Measurements from ENCODE around the gene DNAH1. TPM values are rescaled to one million over a fixed set of nuclear protein-coding genes. Genes with fewer than 3 reads are reported as not detected.

DNAH1 gene
- total RNA-seq, 2 donors from 2014 or later: 24.3 to 35.4 TPM

DNA sequence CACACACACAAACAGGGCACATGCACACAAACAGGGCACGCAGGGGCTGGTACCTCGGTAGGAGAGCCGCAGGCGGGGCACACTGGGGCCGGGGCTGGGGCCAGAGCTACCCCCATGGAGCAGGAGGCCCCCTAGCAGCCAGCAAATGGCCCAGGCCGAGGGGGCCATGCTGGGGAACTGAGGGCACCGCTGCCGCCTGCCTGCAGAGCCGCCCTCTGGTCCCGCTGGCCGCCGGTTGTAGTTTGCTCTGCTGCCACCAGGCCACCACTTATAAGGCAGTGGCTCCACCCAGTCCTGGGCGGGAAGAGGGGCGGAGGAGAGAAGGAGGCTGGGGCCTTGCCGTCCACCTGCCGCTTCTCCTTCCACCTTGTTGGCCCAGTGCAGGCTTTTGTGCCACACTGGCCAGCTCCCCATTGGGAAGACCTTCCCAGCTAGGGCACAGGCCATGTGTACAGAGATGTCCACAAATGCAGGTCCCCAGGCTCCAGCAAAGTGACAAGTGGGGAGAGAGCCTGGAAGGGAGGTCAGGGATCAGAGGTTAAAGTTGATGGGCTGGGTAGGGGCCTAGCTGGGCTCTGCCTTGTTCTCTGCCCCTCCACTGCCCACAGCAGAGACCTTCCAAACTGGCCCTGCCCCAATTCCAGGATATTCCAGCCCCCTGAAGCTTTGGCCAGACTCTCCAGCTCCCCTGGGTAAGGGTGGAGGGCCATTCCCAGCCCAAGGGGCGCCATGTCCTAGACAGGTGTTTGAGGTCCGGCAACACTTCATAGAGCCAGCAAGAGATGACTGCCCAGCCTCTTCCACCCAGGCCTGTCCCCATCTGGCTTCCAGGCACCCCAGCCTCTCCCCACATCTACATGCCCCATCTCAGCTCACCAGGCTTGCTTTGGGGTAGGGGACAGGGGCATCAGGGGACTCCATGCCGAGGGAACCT, 129.0 kb downstream of the DNAH1 start, which contains the start of gene SEMA3G:
Gene SEMA3G (minus strand): TSS at position 244 of the 934 bp plus-strand sequence. CDS start 76 bp downstream, at position 168.
- Mint-ChIP-seq H3K4me1 (ENCODE audit: low read depth in 2 of 2) (peaks cover 5 to 6% of the 10 kb centered on the region in 2 donors), H3K36me3 (no peaks in the 10 kb centered on the region), H3K27ac (no peak within 1 kb of the TSS), H3K27me3 (no peaks in the 10 kb centered on the region), H3K9me3 (no peaks in the 10 kb centered on the region), H3K4me3 (no peak within 1 kb of the TSS)
- ATAC-seq (peak; percentile 90), DNase-seq (ENCODE audit: low spot score) (peak; percentile 76)

GRCh38 chr3:52446042-52446441, 129.9 kb downstream of the DNAH1 start:
- Mint-ChIP-seq H3K27ac (no peak overlapping the region), H3K4me3 (no peak overlapping the region), H3K36me3 (no peaks in the 10 kb centered on the region), H3K4me1 (ENCODE audit: low read depth in 2 of 2) (peaks cover 5 to 6% of the 10 kb centered on the region in 2 donors), H3K9me3 (no peaks in the 10 kb centered on the region), H3K27me3 (no peaks in the 10 kb centered on the region)
- ATAC-seq (no peak), DNase-seq (ENCODE audit: low spot score) (peak; percentile 29)

DNA sequence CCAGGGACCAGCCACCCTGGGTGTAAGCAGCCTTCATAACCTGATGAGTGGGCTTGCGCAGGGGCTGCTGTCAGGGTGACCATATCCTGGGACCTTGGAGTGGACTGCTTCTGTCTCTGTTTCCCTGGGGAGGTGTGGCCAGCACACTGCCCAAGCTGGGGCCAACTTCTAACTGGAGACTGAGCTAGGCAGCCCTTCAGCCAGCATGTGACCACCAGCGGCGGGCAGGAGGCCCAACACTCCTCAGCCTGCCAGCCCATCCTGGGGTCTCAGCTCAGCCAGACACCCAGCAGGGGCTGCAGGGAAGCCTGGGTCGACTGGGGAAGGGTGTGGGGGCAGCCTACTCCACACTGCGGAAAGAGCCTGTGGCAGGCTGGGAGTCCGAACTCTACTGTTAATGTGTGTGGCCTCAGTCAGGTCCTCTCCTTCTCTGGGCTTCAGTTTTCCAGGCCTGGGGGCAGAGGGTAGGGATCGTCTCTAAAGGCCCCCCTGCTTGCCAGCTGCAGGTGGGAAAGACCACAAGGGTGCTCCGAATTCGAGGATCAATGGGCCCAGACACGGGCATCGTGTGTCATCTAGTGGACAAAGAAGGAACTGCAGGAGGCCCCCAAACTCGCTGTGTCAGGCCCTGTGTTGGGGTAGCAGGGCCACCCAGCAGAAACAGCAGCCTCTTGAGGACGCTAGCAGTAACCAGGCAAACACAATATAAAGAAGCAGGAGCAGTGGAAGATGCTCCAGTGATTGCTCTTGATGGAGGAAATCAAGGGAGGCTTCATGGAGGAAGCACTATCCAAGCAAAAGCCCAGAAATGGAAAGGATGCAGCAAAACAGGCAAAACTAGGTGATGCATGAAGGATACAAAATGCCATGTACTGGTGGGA, 130.8 kb downstream of the DNAH1 start:
- H3K4me1 Mint-ChIP-seq (ENCODE audit: low read depth in 2 of 2): peaks cover 5 to 6% of the 10 kb centered on the region in 2 donors
- H3K4me3 Mint-ChIP-seq: no peak overlapping the region
- no peaks in the 10 kb centered on the region for H3K9me3 Mint-ChIP-seq
- DNase-seq (ENCODE audit: low spot score) (peak; percentile 75), ATAC-seq (peak; percentile 61 to 71)
- H3K36me3 Mint-ChIP-seq: no peaks in the 10 kb centered on the region
- H3K27me3 Mint-ChIP-seq: no peaks in the 10 kb centered on the region
- no peak overlapping the region for H3K27ac Mint-ChIP-seq

- H3K9me3 Mint-ChIP-seq: no peaks in the 10 kb centered on the region
- no peak overlapping the region for H3K4me3 Mint-ChIP-seq
- ATAC-seq (no peak), DNase-seq (ENCODE audit: low spot score) (peak; percentile 23)
- no peak overlapping the region for H3K27ac Mint-ChIP-seq
- H3K36me3 Mint-ChIP-seq: no peaks in the 10 kb centered on the region
- peaks cover 5 to 6% of the 10 kb centered on the region in 2 donors for H3K4me1 Mint-ChIP-seq (ENCODE audit: low read depth in 2 of 2)
- no peaks in the 10 kb centered on the region for H3K27me3 Mint-ChIP-seq
These were observed 131.6 kb downstream of the DNAH1 start for GRCh38 chr3:52447512-52448355.

Other genes starting within 250 kb of the DNAH1 start
- gene POC1A, start 161.9 kb upstream of the DNAH1 start, total RNA-seq: 10 to 100 TPM; 14.9 to 35.3 TPM
- gene ALAS1, start 118.2 kb upstream of the DNAH1 start, total RNA-seq: 100 to 1,000 TPM in 1 of 2 donors, 10 to 100 TPM in 1; 93.6 to 121 TPM
- under 1 TPM; 0.10 to 0.39 TPM for gene TLR9, start 90.7 kb upstream of the DNAH1 start, total RNA-seq
- 100 to 1,000 TPM in 1 of 2 donors, 10 to 100 TPM in 1; 90.3 to 117 TPM for gene TWF2, start 77.2 kb upstream of the DNAH1 start, total RNA-seq
- 10 to 100 TPM; 45.7 to 47.7 TPM for gene PPM1M, start 70.6 kb upstream of the DNAH1 start, total RNA-seq
- gene WDR82, start 37.7 kb upstream of the DNAH1 start, total RNA-seq: 10 to 100 TPM; 82.8 to 87.4 TPM
- gene GLYCTK, start 28.5 kb upstream of the DNAH1 start, total RNA-seq: 10 to 100 TPM; 26.0 to 34.2 TPM
- 100 to 1,000 TPM in 1 of 2 donors, 10 to 100 TPM in 1; 96.1 to 131 TPM for gene BAP1, start 93.7 kb downstream of the DNAH1 start, total RNA-seq
- gene PHF7, start 94.3 kb downstream of the DNAH1 start, total RNA-seq: 10 to 100 TPM in 1 of 2 donors, 1 to 10 TPM in 1; 3.8 to 11.8 TPM
- gene SEMA3G, start 128.8 kb downstream of the DNAH1 start, total RNA-seq: under 1 TPM in 1 of 2 donors, not detected in 1; 0.08 TPM
- gene TNNC1, start 137.7 kb downstream of the DNAH1 start, total RNA-seq: not detected
- 100 to 1,000 TPM in 1 of 2 donors, 10 to 100 TPM in 1; 72.5 to 116 TPM for gene NISCH, start 139.3 kb downstream of the DNAH1 start, total RNA-seq
- under 1 TPM; 0.57 to 0.92 TPM for gene STAB1, start 179.0 kb downstream of the DNAH1 start, total RNA-seq
- 100 to 1,000 TPM in 1 of 2 donors, 10 to 100 TPM in 1; 59.7 to 166 TPM for gene NT5DC2, start 217.5 kb downstream of the DNAH1 start, total RNA-seq
- gene UQCC5, start 220.3 kb downstream of the DNAH1 start, total RNA-seq: 10 to 100 TPM in 1 of 2 donors, 1 to 10 TPM in 1; 6.7 to 18.0 TPM

Data from natural killer cell treated with Interleukin-12 subunit alpha and Interleukin-12 subunit beta and Interleukin-15 and Interleukin-18, amount 100 ng/mL, for 72 hours (primary cell).